ENCODE measurements around the gene OSBPL1A.

DNA sequence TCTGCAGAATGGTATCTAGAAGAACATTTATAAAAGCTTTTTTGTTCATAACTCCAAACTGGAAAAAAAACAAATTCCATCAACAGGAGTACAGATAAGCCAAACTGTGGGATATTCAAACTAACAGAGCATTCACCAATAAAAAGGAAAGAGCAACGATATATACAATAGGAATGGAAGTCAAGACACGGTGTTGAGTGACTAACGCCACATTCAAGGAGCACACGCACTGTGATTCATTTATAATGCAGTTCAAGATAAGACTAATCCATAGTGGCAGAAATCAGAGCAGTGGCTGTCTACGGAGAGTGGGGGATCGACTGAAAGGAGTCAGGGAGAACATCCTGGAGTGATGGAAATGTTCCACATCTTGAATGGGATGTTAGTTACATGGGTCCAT, 188.1 kb downstream of the OSBPL1A start:
- TF ChIP-seq, protein P1, sequence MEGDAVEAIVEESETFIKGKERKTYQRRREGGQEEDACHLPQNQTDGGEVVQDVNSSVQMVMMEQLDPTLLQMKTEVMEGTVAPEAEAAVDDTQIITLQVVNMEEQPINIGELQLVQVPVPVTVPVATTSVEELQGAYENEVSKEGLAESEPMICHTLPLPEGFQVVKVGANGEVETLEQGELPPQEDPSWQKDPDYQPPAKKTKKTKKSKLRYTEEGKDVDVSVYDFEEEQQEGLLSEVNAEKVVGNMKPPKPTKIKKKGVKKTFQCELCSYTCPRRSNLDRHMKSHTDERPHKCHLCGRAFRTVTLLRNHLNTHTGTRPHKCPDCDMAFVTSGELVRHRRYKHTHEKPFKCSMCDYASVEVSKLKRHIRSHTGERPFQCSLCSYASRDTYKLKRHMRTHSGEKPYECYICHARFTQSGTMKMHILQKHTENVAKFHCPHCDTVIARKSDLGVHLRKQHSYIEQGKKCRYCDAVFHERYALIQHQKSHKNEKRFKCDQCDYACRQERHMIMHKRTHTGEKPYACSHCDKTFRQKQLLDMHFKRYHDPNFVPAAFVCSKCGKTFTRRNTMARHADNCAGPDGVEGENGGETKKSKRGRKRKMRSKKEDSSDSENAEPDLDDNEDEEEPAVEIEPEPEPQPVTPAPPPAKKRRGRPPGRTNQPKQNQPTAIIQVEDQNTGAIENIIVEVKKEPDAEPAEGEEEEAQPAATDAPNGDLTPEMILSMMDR (IDR thresholded peaks at IDR 0.05): no peak
- TF ChIP-seq POLR2A (IDR thresholded peaks at IDR 0.05) (no peak), EP300 (IDR thresholded peaks at IDR 0.05) (no peak)

Data from suprapubic skin (tissue), 3 donors.